H1 (cell line): ENCODE results near the gene PITPNC1. TPM values are rescaled to one million over a fixed set of nuclear protein-coding genes. Genes with fewer than 3 reads are reported as not detected.

Source experiments
- BCL11A ChIP-seq, 2 experiments: IDR thresholded peaks; one replicate each; pipeline ENCODE4 v1.6.1; 2011; ENCODE audit warnings: low read depth in 2 of 2, low read length in 2 of 2, mild to moderate bottlenecking in 2 of 2
- CEBPB ChIP-seq: IDR thresholded peaks from 2 replicates; pipeline ENCODE4 v1.6.1; 2012; ENCODE audit warnings: low read depth, low read length
- FOSL1 ChIP-seq: IDR thresholded peaks from 2 replicates; pipeline ENCODE4 v1.6.1; 2011; ENCODE audit warnings: mild to moderate bottlenecking, low read depth, low read length, moderate library complexity; ENCODE audit not compliant: insufficient read depth
- JUND ChIP-seq: IDR thresholded peaks from 2 replicates; pipeline ENCODE4 v1.6.1; 2011; ENCODE audit warnings: mild to moderate bottlenecking, improper control_type of control experiment, low read length
- NRF1 ChIP-seq: IDR thresholded peaks from 2 replicates; pipeline ENCODE4 v1.6.1; 2011; ENCODE audit warnings: mild to moderate bottlenecking, low read depth, low read length, improper control_type of control experiment
- POLR2A ChIP-seq, 2 experiments: IDR thresholded peaks; 1 replicate in 1 of 2; 2 replicates in 1 of 2; pipeline ENCODE4 v1.6.1; 2011; ENCODE audit warnings: low read depth in 2 of 2, low read length in 2 of 2, mild to moderate bottlenecking in 2 of 2; ENCODE audit errors: control extremely low read depth in 1 of 2
- SP4 ChIP-seq: IDR thresholded peaks from 2 replicates; pipeline ENCODE4 v1.6.1; 2012; ENCODE audit warnings: low read length, inconsistent platforms
- SUZ12 ChIP-seq: fragments of 200-600 bp; sonication (generic); IDR thresholded peaks from 2 replicates; pipeline ENCODE4 v1.6.1; 2012; ENCODE audit warnings: mild to moderate bottlenecking, inconsistent platforms, low read length, moderate library complexity, mixed read lengths
- TCF12 ChIP-seq: IDR thresholded peaks from 2 replicates; pipeline ENCODE4 v1.6.1; 2011; ENCODE audit warnings: low read depth, mild to moderate bottlenecking, low read length
- polyA plus RNA-seq, 7 experiments: library from polyadenylated mRNA; depleted of rRNA in 3 of 7; stranded (reverse) in 5 of 7; unstranded in 2 of 7; fragments of >200 nt in 5 of 7; fragments of 200-250 nt in 2 of 7; gene quantifications; 1 replicate in 5 of 7; 2 replicates in 1 of 7; 4 replicates in 1 of 7; pipeline versions ENCODE4 v1.2.1 to v1.2.3, GENCODE V29; 2011 to 2013; ENCODE audit warnings: missing spikeins in 2 of 7, mixed read lengths in 2 of 7
- total RNA-seq: library from RNA; stranded (reverse); fragmentation: NEBNext Ultra II Directional; extraction: Animal tissue kit (Norgen Biotek cat#: 25700); gene quantifications from 2 replicates; pipeline ENCODE4 v1.2.1, GENCODE V29; 2021
- TF ChIP-seq, protein P1 (sequence below): fragments of 300-600 bp; sonication (generic); IDR thresholded peaks from 2 replicates; pipeline ENCODE4 v1.7.1; 2012; ENCODE audit warnings: low read length, moderate library complexity, mild to moderate bottlenecking, inconsistent platforms; ENCODE audit not compliant: insufficient replicate concordance

Gene PITPNC1
- total and polyA plus RNA-seq, 2 of the 8 experiments (the other 6 are each of a cell fraction or from before 2014, with no cell fraction given): 17.6 to 54.7 TPM

- TF ChIP-seq, protein P1, sequence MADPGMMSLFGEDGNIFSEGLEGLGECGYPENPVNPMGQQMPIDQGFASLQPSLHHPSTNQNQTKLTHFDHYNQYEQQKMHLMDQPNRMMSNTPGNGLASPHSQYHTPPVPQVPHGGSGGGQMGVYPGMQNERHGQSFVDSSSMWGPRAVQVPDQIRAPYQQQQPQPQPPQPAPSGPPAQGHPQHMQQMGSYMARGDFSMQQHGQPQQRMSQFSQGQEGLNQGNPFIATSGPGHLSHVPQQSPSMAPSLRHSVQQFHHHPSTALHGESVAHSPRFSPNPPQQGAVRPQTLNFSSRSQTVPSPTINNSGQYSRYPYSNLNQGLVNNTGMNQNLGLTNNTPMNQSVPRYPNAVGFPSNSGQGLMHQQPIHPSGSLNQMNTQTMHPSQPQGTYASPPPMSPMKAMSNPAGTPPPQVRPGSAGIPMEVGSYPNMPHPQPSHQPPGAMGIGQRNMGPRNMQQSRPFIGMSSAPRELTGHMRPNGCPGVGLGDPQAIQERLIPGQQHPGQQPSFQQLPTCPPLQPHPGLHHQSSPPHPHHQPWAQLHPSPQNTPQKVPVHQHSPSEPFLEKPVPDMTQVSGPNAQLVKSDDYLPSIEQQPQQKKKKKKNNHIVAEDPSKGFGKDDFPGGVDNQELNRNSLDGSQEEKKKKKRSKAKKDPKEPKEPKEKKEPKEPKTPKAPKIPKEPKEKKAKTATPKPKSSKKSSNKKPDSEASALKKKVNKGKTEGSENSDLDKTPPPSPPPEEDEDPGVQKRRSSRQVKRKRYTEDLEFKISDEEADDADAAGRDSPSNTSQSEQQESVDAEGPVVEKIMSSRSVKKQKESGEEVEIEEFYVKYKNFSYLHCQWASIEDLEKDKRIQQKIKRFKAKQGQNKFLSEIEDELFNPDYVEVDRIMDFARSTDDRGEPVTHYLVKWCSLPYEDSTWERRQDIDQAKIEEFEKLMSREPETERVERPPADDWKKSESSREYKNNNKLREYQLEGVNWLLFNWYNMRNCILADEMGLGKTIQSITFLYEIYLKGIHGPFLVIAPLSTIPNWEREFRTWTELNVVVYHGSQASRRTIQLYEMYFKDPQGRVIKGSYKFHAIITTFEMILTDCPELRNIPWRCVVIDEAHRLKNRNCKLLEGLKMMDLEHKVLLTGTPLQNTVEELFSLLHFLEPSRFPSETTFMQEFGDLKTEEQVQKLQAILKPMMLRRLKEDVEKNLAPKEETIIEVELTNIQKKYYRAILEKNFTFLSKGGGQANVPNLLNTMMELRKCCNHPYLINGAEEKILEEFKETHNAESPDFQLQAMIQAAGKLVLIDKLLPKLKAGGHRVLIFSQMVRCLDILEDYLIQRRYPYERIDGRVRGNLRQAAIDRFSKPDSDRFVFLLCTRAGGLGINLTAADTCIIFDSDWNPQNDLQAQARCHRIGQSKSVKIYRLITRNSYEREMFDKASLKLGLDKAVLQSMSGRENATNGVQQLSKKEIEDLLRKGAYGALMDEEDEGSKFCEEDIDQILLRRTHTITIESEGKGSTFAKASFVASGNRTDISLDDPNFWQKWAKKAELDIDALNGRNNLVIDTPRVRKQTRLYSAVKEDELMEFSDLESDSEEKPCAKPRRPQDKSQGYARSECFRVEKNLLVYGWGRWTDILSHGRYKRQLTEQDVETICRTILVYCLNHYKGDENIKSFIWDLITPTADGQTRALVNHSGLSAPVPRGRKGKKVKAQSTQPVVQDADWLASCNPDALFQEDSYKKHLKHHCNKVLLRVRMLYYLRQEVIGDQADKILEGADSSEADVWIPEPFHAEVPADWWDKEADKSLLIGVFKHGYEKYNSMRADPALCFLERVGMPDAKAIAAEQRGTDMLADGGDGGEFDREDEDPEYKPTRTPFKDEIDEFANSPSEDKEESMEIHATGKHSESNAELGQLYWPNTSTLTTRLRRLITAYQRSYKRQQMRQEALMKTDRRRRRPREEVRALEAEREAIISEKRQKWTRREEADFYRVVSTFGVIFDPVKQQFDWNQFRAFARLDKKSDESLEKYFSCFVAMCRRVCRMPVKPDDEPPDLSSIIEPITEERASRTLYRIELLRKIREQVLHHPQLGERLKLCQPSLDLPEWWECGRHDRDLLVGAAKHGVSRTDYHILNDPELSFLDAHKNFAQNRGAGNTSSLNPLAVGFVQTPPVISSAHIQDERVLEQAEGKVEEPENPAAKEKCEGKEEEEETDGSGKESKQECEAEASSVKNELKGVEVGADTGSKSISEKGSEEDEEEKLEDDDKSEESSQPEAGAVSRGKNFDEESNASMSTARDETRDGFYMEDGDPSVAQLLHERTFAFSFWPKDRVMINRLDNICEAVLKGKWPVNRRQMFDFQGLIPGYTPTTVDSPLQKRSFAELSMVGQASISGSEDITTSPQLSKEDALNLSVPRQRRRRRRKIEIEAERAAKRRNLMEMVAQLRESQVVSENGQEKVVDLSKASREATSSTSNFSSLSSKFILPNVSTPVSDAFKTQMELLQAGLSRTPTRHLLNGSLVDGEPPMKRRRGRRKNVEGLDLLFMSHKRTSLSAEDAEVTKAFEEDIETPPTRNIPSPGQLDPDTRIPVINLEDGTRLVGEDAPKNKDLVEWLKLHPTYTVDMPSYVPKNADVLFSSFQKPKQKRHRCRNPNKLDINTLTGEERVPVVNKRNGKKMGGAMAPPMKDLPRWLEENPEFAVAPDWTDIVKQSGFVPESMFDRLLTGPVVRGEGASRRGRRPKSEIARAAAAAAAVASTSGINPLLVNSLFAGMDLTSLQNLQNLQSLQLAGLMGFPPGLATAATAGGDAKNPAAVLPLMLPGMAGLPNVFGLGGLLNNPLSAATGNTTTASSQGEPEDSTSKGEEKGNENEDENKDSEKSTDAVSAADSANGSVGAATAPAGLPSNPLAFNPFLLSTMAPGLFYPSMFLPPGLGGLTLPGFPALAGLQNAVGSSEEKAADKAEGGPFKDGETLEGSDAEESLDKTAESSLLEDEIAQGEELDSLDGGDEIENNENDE: no peak
- TF ChIP-seq JUND (no peak), CEBPB (no peak), BCL11A (IDR thresholded peaks at IDR 0.05; ENCODE audit: low read depth in 2 of 2, low read length in 2 of 2) (no peak), TCF12 (no peak), FOSL1 (no peak), SUZ12 (no peak), NRF1 (no peak), POLR2A (IDR thresholded peaks at IDR 0.05; ENCODE audit: control extremely low read depth in 1 of 2, low read depth in 2 of 2, low read length in 2 of 2) (no peak), SP4 (no peak)
Observed at GRCh38 chr17:67491681-67492024, 114.6 kb downstream of the PITPNC1 start (continued).
